OCI-LY3 (cell line): Measurements from ENCODE around the gene PIP5K1B.

Experiments
- CTCF ChIP-seq: fragments of 200-600, 300-600 bp; sonication (generic); IDR thresholded peaks from 2 replicates; pipeline ENCODE4 v1.5.1; 2014; ENCODE audit warnings: antibody characterized with exemption, low read length, low read depth
- EZH2phosphoT487 ChIP-seq: fragments of 200-600 bp; shearing (Covaris generic); IDR thresholded peaks from 2 replicates; pipeline ENCODE4 v1.6.1; 2018; ENCODE audit warnings: antibody characterized with exemption, mixed run types, low read depth

GRCh38 chr9:68725070-68725469 lies 20.0 kb downstream of the PIP5K1B start:
- TF ChIP-seq CTCF: no peak
- TF ChIP-seq EZH2phosphoT487: no peak
